Ishikawa (cell line): ENCODE measurements around the gene CAMK4.

Experiments used
- CREB1 ChIP-seq: IDR thresholded peaks from 2 replicates; pipeline ENCODE4 v1.6.1; 2012; ENCODE audit warnings: low read depth
- EGR1 ChIP-seq: IDR thresholded peaks from 2 replicates; pipeline ENCODE4 v1.6.1; 2012
- EP300 ChIP-seq: IDR thresholded peaks from 2 replicates; pipeline ENCODE4 v1.6.1; 2012; ENCODE audit warnings: borderline replicate concordance
- FOXM1 ChIP-seq: IDR thresholded peaks from 2 replicates; pipeline ENCODE4 v1.6.1; 2012; ENCODE audit warnings: low read depth, borderline replicate concordance
- RAD21 ChIP-seq: IDR thresholded peaks from 2 replicates; pipeline ENCODE4 v1.6.1; 2012; ENCODE audit warnings: low read depth
- TAF1 ChIP-seq: IDR thresholded peaks from 2 replicates; pipeline ENCODE4 v1.6.1; 2012; ENCODE audit warnings: low read depth, mild to moderate bottlenecking
- YY1 ChIP-seq: IDR thresholded peaks from 2 replicates; pipeline ENCODE4 v1.6.1; 2012; ENCODE audit warnings: low read depth
- TF ChIP-seq, protein P1 (sequence below): IDR thresholded peaks from 2 replicates; pipeline ENCODE4 v1.6.1; 2012; ENCODE audit warnings: low read depth, mild to moderate bottlenecking
- TF ChIP-seq, protein P2 (sequence below): IDR thresholded peaks from 2 replicates; pipeline ENCODE4 v1.6.1; 2012
- TF ChIP-seq, protein P3 (sequence below): IDR thresholded peaks from 2 replicates; pipeline ENCODE4 v1.6.1; 2012

DNA sequence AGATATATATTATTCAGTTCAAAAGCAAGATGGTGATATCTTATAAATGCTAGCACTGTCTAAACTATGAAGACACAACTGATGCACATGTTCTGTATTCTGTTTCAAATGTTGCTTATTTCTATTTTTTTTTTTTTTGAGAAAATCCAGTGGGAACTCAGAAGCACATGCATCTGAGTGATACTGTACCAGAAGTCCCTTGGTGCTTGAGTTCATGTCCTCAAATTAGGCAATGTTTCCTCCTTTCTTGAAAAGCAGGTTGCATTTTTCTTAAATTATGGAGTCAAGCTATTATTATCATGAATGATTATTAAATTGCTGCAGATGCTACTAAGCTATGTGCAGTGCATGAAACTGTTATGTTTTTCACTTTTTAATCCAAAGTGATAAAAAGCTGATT is 70.4 kb downstream of the CAMK4 start:
- TF ChIP-seq, protein P1, sequence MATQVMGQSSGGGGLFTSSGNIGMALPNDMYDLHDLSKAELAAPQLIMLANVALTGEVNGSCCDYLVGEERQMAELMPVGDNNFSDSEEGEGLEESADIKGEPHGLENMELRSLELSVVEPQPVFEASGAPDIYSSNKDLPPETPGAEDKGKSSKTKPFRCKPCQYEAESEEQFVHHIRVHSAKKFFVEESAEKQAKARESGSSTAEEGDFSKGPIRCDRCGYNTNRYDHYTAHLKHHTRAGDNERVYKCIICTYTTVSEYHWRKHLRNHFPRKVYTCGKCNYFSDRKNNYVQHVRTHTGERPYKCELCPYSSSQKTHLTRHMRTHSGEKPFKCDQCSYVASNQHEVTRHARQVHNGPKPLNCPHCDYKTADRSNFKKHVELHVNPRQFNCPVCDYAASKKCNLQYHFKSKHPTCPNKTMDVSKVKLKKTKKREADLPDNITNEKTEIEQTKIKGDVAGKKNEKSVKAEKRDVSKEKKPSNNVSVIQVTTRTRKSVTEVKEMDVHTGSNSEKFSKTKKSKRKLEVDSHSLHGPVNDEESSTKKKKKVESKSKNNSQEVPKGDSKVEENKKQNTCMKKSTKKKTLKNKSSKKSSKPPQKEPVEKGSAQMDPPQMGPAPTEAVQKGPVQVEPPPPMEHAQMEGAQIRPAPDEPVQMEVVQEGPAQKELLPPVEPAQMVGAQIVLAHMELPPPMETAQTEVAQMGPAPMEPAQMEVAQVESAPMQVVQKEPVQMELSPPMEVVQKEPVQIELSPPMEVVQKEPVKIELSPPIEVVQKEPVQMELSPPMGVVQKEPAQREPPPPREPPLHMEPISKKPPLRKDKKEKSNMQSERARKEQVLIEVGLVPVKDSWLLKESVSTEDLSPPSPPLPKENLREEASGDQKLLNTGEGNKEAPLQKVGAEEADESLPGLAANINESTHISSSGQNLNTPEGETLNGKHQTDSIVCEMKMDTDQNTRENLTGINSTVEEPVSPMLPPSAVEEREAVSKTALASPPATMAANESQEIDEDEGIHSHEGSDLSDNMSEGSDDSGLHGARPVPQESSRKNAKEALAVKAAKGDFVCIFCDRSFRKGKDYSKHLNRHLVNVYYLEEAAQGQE = no peak
- TF ChIP-seq EGR1 = no peak
- TF ChIP-seq TAF1 = no peak
- TF ChIP-seq, protein P2, sequence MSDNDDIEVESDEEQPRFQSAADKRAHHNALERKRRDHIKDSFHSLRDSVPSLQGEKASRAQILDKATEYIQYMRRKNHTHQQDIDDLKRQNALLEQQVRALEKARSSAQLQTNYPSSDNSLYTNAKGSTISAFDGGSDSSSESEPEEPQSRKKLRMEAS = no peak
- TF ChIP-seq RAD21 = no peak
- TF ChIP-seq FOXM1 = no peak
- no peak for TF ChIP-seq CREB1
- TF ChIP-seq, protein P3, sequence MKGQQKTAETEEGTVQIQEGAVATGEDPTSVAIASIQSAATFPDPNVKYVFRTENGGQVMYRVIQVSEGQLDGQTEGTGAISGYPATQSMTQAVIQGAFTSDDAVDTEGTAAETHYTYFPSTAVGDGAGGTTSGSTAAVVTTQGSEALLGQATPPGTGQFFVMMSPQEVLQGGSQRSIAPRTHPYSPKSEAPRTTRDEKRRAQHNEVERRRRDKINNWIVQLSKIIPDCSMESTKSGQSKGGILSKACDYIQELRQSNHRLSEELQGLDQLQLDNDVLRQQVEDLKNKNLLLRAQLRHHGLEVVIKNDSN = no peak
- no peak for TF ChIP-seq YY1
- TF ChIP-seq EP300 = no peak
